Panc1 (cell line): ENCODE data around the gene DNAH7. TPM values are rescaled to one million over a fixed set of nuclear protein-coding genes. Genes with fewer than 3 reads are reported as not detected.
A peak's percentile ranks its signal among the peaks of the same experiment; 100 is the strongest.

Experiments used
- ATAC-seq: fragments of 200-7000 bp; cut with Tn5 transposase; 2 replicates; pipeline ENCODE4 v1.9.1; 2020; ENCODE audit warnings: mild to moderate bottlenecking, moderate library complexity
- BruUV-seq: library from RNA; stranded (reverse); fragments of 400-500 nt; replicated peaks from 2 replicates; lab custom pipeline; 2021; lab: Mats Ljungman, UMichigan
- CTCF ChIA-PET: fragments of 300-600 bp; sonication (Branson Sonifier 250); formaldehyde crosslinking; loops from one replicate; lab custom pipeline; 2022; ENCODE audit warnings: antibody characterized with exemption; lab: Charles Lee
- POLR2A ChIA-PET: fragments of 300-600 bp; sonication (Branson Sonifier 250); formaldehyde crosslinking; loops from one replicate; lab custom pipeline; 2022; ENCODE audit warnings: antibody characterized with exemption; lab: Charles Lee
- DNase-seq: peaks from one replicate; pipeline ENCODE4 v3.0.0-alpha.2; 2010; ENCODE audit warnings: low read depth, low spot score
- H3K27ac ChIP-seq: 2 replicates; pipeline ENCODE4 v1.5.1; 2011; ENCODE audit warnings: mild to moderate bottlenecking, low read length, inconsistent platforms
- H3K27me3 ChIP-seq: fragments of 200-500 bp; sonication (Bioruptor generic); 2 replicates; pipeline ENCODE4 v1.6.0; 2014; ENCODE audit warnings: low read length, inconsistent platforms; ENCODE audit not compliant: control insufficient read depth, insufficient read depth
- H3K36me3 ChIP-seq: fragments of 200-500 bp; sonication (Bioruptor generic); 2 replicates; pipeline ENCODE4 v1.5.1; 2014; ENCODE audit warnings: inconsistent platforms, mild to moderate bottlenecking, low read length, moderate library complexity; ENCODE audit not compliant: control insufficient read depth, insufficient read depth
- H3K4me1 ChIP-seq: 2 replicates; pipeline ENCODE4 v1.5.1; 2011; ENCODE audit warnings: inconsistent platforms, mild to moderate bottlenecking, low read length, moderate library complexity; ENCODE audit not compliant: control insufficient read depth, insufficient read depth
- H3K4me3 ChIP-seq, 2 experiments: 2 replicates each; pipeline ENCODE4 v1.5.1; 2011 to 2012; ENCODE audit warnings: low read depth in 2 of 2, low read length in 2 of 2, mild to moderate bottlenecking in 2 of 2, inconsistent platforms in 1 of 2, moderate library complexity in 1 of 2
- H3K9me3 ChIP-seq: fragments of 200-500 bp; sonication (Bioruptor generic); 2 replicates; pipeline ENCODE4 v1.5.1; 2014; ENCODE audit warnings: low read depth, mild to moderate bottlenecking, inconsistent platforms, low read length, moderate library complexity; ENCODE audit not compliant: control insufficient read depth, insufficient read depth
- CTCF ChIP-seq: fragments of 450-650 bp; IDR thresholded peaks from 2 replicates; pipeline ENCODE4 v1.5.1; 2017; ENCODE audit warnings: mild to moderate bottlenecking
- POLR2AphosphoS5 ChIP-seq: IDR thresholded peaks from 2 replicates; pipeline ENCODE4 v1.6.1; 2012; ENCODE audit warnings: mild to moderate bottlenecking, low read depth, low read length, moderate library complexity
- REST ChIP-seq, 2 experiments: IDR thresholded peaks; 2 replicates each; pipeline ENCODE4 v1.6.1; 2011 to 2012; ENCODE audit warnings: low read depth in 2 of 2, control low read depth in 1 of 2, low read length in 1 of 2, mild to moderate bottlenecking in 1 of 2, moderate library complexity in 1 of 2; ENCODE audit not compliant: insufficient read depth in 1 of 2
- SIN3A ChIP-seq: IDR thresholded peaks from 2 replicates; pipeline ENCODE4 v1.6.1; 2012; ENCODE audit warnings: low read depth, mild to moderate bottlenecking, low read length, moderate library complexity, borderline replicate concordance; ENCODE audit not compliant: insufficient read depth
- TCF7L2 ChIP-seq: IDR thresholded peaks from 2 replicates; pipeline ENCODE4 v1.6.1; 2011; ENCODE audit warnings: mild to moderate bottlenecking, low read depth, low read length, inconsistent platforms
- in situ Hi-C: cut with HindIII; loops from 2 replicates; pipeline ENCODE4 v1.10.0; 2016; ENCODE audit warnings: low sequenced_read_pairs, low pct_unique_long_range_greater_than_20kb
- intact Hi-C: fragments of 100-400 bp; cut with micrococcal nuclease; formaldehyde crosslinking; loops from one replicate; pipeline ENCODE4 v1.10.0; 2022; ENCODE audit not compliant: unreplicated experiment
- total RNA-seq: library from RNA; stranded (reverse); gene quantifications from one replicate; pipeline ENCODE4 v1.2.1, GENCODE V29; 2021; ENCODE audit not compliant: unreplicated experiment

DNAH7 gene
- total RNA-seq, 1 experiment from 2014 or later = 0.98 TPM

- ChIA-PET CTCF (no interaction called here), POLR2A (no interaction called here)
- DNase-seq (no peak), ATAC-seq (peak; percentile 48; the same call in 1 of the 2 replicates)
- Histone ChIP-seq H3K9me3 (no peaks in the 10 kb centered on the region), H3K4me1 (peaks cover 17% of the 10 kb centered on the region), H3K36me3 (no peaks in the 10 kb centered on the region), H3K4me3 (peak overlapping the region in 1 of 2 experiments; percentile 4; a peak in 1 of 4 replicates), H3K27me3 (no peaks in the 10 kb centered on the region), H3K27ac (peak overlapping the region; percentile 51)
- TF ChIP-seq SIN3A (no peak), CTCF (no peak), TCF7L2 (no peak), REST (IDR thresholded peaks at IDR 0.05; ENCODE audit: insufficient read depth in 1 of 2, low read depth in 2 of 2, low read length in 1 of 2) (no peak), POLR2AphosphoS5 (no peak)
- no TSS peak for BruUV-seq
- intact Hi-C loops = no loop called here
- in situ Hi-C loops = no loop called here
These were observed 44.7 kb upstream of the DNAH7 start for GRCh38 chr2:196113061-196113974.

GRCh38 chr2:196112418-196113034 is 43.9 kb upstream of the DNAH7 start:
- Histone ChIP-seq H3K36me3 (no peaks in the 10 kb centered on the region), H3K9me3 (no peaks in the 10 kb centered on the region), H3K27ac (no peak overlapping the region; the same call in 1 of the 2 replicates), H3K27me3 (no peaks in the 10 kb centered on the region), H3K4me1 (peaks cover 17% of the 10 kb centered on the region), H3K4me3 (no peak overlapping the region)
- POLR2A ChIA-PET = no interaction called here
- CTCF ChIA-PET = no interaction called here
- TF ChIP-seq POLR2AphosphoS5 = no peak
- TF ChIP-seq CTCF = no peak
- TF ChIP-seq SIN3A = no peak
- ATAC-seq (no peak), DNase-seq (no peak)
- intact Hi-C loops (no loop called here), in situ Hi-C loops (no loop called here)
- no TSS peak for BruUV-seq
